ENCODE results near the gene CHMP3.

Gene CHMP3

DNA sequence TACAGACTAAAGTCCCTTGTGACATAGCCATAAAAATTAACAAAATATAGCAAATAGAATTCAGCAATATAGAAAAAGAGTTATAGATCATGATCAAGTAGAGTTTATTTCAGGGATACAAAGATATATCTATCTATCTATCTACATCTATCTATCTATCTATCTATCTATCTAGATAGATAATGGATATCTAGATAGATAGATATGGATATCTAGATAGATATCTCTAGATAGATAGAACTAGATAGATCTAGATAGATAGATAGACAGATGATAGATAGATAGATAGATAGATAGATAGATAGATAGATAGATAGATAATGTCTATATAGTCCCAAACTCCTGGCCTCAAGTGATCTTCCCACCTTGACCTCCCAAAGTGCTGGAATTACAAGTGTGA, 17.3 kb upstream of the CHMP3 start:
- Histone ChIP-seq H3K9ac (ENCODE audit: low read length) (no peak overlapping the region), H3K4me3 (ENCODE audit: low read depth, low read length) (no peak overlapping the region), H3K4me1 (ENCODE audit: control insufficient read depth, insufficient read depth, low read length) (no peaks in the 10 kb centered on the region), H3K36me3 (ENCODE audit: control insufficient read depth, insufficient read depth, low read length) (no peaks in the 10 kb centered on the region), H3K27me3 (ENCODE audit: control insufficient read depth, insufficient read depth, low read length) (peaks cover 6% of the 10 kb centered on the region; the same call in 1 of the 2 replicates), H3K27ac (ENCODE audit: low read depth, low read length) (no peak overlapping the region), H3K9me3 (ENCODE audit: control insufficient read depth, insufficient read depth, low read depth, low read length) (no peaks in the 10 kb centered on the region)

DNA sequence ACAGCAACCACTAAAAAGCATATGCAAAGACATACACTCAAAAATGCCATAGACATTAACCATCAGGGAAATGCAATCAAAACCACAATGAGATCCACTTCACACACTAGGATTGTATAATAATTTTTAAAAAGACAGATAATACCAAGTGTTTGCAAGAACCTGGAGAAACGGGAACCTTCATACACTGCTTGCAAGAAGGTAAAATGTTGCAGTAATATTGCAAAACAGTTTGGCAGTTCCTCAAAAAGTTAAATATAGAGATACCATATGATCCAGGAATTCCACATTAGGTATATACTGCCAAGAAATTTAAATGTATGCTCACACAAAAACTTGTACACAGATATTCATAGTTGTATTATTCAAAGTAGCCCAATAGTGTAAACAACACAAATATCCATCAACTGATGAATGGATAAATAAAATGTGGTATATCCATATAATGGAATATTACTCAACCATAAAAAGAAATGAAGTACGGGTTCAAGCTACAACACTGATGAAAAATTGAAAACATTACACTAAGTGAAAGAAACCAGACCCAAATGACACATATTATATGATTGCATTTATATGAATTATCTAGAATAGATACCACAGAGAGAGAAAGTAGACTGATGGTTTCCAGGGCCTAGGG, 14.7 kb upstream of the CHMP3 start:
- H3K27me3 ChIP-seq (ENCODE audit: control insufficient read depth, insufficient read depth, low read length) = no peaks in the 10 kb centered on the region
- H3K36me3 ChIP-seq (ENCODE audit: control insufficient read depth, insufficient read depth, low read length) = no peaks in the 10 kb centered on the region
- H3K27ac ChIP-seq (ENCODE audit: low read depth, low read length) = no peak overlapping the region
- no peak overlapping the region for H3K4me3 ChIP-seq (ENCODE audit: low read depth, low read length)
- no peaks in the 10 kb centered on the region for H3K9me3 ChIP-seq (ENCODE audit: control insufficient read depth, insufficient read depth, low read depth, low read length)
- no peak overlapping the region for H3K9ac ChIP-seq (ENCODE audit: low read length)
- no peaks in the 10 kb centered on the region for H3K4me1 ChIP-seq (ENCODE audit: control insufficient read depth, insufficient read depth, low read length)

DNA sequence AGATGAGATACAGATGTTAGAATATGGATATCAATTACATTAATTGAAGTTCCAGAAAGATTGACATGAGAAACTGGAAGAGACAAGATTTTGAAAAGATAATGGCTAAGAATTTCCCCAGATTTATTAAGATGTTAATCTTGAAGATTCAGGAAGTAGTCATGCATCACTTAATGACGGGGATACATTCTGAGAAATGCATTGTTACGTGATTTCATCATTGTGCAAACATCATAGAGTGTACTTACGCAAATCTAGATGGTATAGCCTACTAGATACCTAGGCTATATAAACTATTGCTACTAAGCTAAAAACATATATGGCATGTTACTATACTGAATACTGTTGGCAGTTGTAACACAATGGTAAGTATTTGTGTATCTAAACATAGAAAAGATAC, 6.8 kb upstream of the CHMP3 start:
- Histone ChIP-seq H3K27ac (ENCODE audit: low read depth, low read length) (no peak overlapping the region), H3K9ac (ENCODE audit: low read length) (no peak overlapping the region), H3K4me1 (ENCODE audit: control insufficient read depth, insufficient read depth, low read length) (no peaks in the 10 kb centered on the region), H3K4me3 (ENCODE audit: low read depth, low read length) (no peak overlapping the region), H3K36me3 (ENCODE audit: control insufficient read depth, insufficient read depth, low read length) (no peaks in the 10 kb centered on the region), H3K9me3 (ENCODE audit: control insufficient read depth, insufficient read depth, low read depth, low read length) (no peaks in the 10 kb centered on the region), H3K27me3 (ENCODE audit: control insufficient read depth, insufficient read depth, low read length) (peaks cover 4% of the 10 kb centered on the region; the same call in 1 of the 2 replicates)

DNA sequence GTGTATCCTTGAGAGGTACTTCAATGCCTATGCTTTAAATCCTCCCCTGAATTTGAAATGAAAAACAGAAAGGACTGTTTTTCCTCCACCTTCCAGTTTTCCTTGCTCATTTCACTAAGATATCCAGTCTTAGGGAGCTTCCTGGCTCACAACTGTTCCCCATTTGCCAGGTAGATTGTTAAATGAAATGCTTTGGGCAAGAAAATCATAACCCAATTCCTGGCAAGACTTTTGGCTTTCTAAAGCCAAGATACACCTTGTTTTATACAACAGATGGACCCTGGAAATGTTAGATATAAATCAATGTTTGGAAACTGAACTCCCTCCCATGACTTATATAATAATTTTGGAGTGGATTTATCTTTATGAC, 3.6 kb upstream of the CHMP3 start:
- H3K4me3 ChIP-seq (ENCODE audit: low read depth, low read length) = no peak overlapping the region
- H3K36me3 ChIP-seq (ENCODE audit: control insufficient read depth, insufficient read depth, low read length) = no peaks in the 10 kb centered on the region
- H3K9me3 ChIP-seq (ENCODE audit: control insufficient read depth, insufficient read depth, low read depth, low read length) = peaks cover 6% of the 10 kb centered on the region; the same call in 1 of the 2 replicates
- H3K4me1 ChIP-seq (ENCODE audit: control insufficient read depth, insufficient read depth, low read length) = peaks cover 7% of the 10 kb centered on the region; the same call in 1 of the 2 replicates
- peaks cover 4% of the 10 kb centered on the region; the same call in 1 of the 2 replicates for H3K27me3 ChIP-seq (ENCODE audit: control insufficient read depth, insufficient read depth, low read length)
- no peak overlapping the region for H3K27ac ChIP-seq (ENCODE audit: low read depth, low read length)
- no peak overlapping the region for H3K9ac ChIP-seq (ENCODE audit: low read length)

DNA sequence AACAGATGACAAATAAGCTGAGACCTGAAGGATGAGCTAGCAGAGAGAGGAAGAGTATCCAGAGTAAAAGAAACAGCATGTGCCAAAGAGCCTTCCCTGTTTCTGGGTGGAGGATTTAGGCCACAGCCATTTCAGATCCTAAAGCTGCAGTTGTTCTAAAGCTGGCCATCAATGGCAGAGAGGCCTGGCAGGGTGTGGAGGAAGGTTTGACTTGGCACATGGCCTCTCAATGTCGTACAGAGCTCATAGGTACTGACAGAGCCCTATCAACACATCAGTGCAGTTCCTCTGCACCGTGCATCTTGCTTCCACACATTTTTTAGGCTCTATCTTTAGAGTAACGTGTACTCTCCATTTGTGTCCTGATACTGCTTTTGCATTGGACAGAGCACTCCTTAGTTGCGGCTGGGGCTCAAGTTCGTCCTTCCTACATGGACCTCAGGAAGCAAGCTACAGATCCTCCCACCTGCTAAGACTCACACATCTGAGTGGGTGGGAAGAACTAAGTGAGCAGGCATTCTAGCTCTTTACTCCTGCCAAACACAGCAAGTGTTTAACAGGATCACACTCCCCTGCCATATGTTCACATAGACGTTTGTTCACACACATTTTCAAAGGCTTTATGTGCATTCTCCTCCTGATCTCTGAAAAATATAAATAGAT, 3.0 kb upstream of the CHMP3 start:
- Histone ChIP-seq H3K9ac (ENCODE audit: low read length) (no peak overlapping the region), H3K36me3 (ENCODE audit: control insufficient read depth, insufficient read depth, low read length) (no peaks in the 10 kb centered on the region), H3K4me1 (ENCODE audit: control insufficient read depth, insufficient read depth, low read length) (peaks cover 7% of the 10 kb centered on the region; the same call in 1 of the 2 replicates), H3K27ac (ENCODE audit: low read depth, low read length) (no peak overlapping the region), H3K4me3 (ENCODE audit: low read depth, low read length) (no peak overlapping the region), H3K27me3 (ENCODE audit: control insufficient read depth, insufficient read depth, low read length) (peaks cover 4% of the 10 kb centered on the region; the same call in 1 of the 2 replicates), H3K9me3 (ENCODE audit: control insufficient read depth, insufficient read depth, low read depth, low read length) (peaks cover 6% of the 10 kb centered on the region; the same call in 1 of the 2 replicates)

DNA sequence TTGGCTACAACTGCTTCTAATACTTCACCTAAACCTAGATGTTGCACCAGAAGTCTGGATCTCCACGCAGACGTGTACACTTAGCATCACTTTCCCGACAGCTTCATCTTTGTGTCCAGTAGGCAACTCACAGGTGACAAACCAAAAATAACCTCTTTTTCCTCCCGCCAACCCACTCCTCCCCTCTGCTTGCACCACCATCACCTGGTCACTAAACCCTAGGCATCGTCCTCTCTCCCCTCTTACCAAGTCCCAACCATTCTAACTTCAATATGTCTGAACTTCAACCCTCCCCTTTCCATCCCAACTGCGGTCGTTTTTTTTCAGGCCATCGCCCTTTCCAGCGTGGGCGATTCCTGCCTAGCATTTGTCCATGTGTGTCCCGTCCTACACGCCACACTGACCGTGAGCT, 413 bp upstream of the CHMP3 start:
- Histone ChIP-seq H3K4me3 (ENCODE audit: low read depth, low read length) (peak overlapping the region; percentile 90), H3K27ac (ENCODE audit: low read depth, low read length) (no peak overlapping the region), H3K4me1 (ENCODE audit: control insufficient read depth, insufficient read depth, low read length) (peaks cover 7% of the 10 kb centered on the region; the same call in 1 of the 2 replicates), H3K9ac (ENCODE audit: low read length) (no peak overlapping the region), H3K36me3 (ENCODE audit: control insufficient read depth, insufficient read depth, low read length) (no peaks in the 10 kb centered on the region), H3K27me3 (ENCODE audit: control insufficient read depth, insufficient read depth, low read length) (peaks cover 4% of the 10 kb centered on the region; the same call in 1 of the 2 replicates), H3K9me3 (ENCODE audit: control insufficient read depth, insufficient read depth, low read depth, low read length) (peaks cover 6% of the 10 kb centered on the region; the same call in 1 of the 2 replicates)

DNA sequence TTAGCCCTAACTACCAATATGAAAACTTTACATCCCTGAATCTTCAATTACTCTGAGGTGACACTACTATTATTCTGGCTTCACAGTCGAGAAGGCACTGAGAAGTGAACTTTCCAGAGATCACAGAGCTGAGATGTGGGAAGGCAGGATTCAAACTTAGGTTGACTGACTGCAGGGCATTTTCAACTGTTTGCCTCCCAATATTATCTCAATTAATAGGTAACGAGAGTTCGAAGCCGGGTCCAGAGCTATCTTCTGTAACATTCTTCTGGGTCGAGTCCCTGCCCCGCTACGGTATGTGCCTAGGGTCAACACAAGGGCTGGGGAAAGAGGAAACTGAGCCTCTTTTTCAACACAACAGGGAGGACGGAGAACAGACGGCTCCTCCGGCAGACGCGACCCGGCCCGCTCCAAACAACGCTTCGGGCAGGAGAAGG, 740 bp downstream of the CHMP3 start:
- H3K27me3 ChIP-seq (ENCODE audit: control insufficient read depth, insufficient read depth, low read length) = peaks cover 10% of the 10 kb centered on the region; the same call in 1 of the 2 replicates
- peaks cover 6% of the 10 kb centered on the region; the same call in 1 of the 2 replicates for H3K9me3 ChIP-seq (ENCODE audit: control insufficient read depth, insufficient read depth, low read depth, low read length)

DNA sequence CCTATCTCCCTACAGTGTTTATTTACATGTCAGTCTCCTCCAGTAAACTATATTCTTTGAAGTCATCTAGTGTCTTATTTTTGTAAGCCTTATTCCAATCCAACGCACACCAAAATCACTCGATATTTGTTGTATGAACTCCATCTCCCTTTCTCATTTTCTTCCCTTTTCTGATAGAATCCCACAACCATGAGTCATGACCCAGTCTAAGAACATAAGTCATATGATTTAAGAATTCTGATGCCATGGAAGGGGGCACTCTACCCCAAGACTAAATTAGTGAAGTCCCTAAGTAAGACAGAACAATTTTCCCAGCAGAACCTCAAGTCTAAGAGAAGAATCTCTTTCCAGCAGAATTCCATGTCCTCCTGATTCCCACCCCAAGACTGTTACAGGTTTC, 5.4 kb downstream of the CHMP3 start:
- Histone ChIP-seq H3K36me3 (ENCODE audit: control insufficient read depth, insufficient read depth, low read length) (no peaks in the 10 kb centered on the region), H3K27me3 (ENCODE audit: control insufficient read depth, insufficient read depth, low read length) (peaks cover 13% of the 10 kb centered on the region; the same call in 1 of the 2 replicates), H3K4me1 (ENCODE audit: control insufficient read depth, insufficient read depth, low read length) (peaks cover 4% of the 10 kb centered on the region; the same call in 1 of the 2 replicates), H3K4me3 (ENCODE audit: low read depth, low read length) (no peak overlapping the region), H3K27ac (ENCODE audit: low read depth, low read length) (no peak overlapping the region), H3K9ac (ENCODE audit: low read length) (no peak overlapping the region), H3K9me3 (ENCODE audit: control insufficient read depth, insufficient read depth, low read depth, low read length) (peaks cover 12% of the 10 kb centered on the region; the same call in 1 of the 2 replicates)

More for the DNA sequence above, 740 bp downstream of the CHMP3 start:
- H3K9ac ChIP-seq (ENCODE audit: low read length) = peak overlapping the region; percentile 99
- H3K27ac ChIP-seq (ENCODE audit: low read depth, low read length) = peak overlapping the region; percentile 99
- H3K4me3 ChIP-seq (ENCODE audit: low read depth, low read length) = peak overlapping the region; percentile 90
- H3K36me3 ChIP-seq (ENCODE audit: control insufficient read depth, insufficient read depth, low read length) = no peaks in the 10 kb centered on the region
- peaks cover 7% of the 10 kb centered on the region; the same call in 1 of the 2 replicates for H3K4me1 ChIP-seq (ENCODE audit: control insufficient read depth, insufficient read depth, low read length)

DNA sequence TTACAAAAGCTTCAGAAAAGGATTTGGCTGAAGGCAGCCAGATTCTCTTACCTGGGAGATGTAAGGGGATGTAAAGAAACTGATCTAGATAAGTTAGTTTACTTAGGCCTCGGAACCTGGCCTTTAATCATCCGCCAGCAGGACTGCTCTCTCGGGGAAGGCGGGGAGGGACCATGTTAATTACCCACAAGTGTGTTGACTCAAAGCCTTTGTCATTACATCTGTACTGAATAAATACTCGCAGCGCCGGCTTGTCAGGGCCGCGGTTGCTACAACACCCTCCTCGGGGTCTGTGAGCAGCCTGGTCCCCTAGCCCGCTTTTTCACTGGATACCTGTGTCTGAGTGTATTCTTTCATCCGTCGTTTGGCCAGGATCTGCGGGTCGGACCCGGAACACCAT, 6.7 kb downstream of the CHMP3 start:
- no peak overlapping the region for H3K4me3 ChIP-seq (ENCODE audit: low read depth, low read length)
- H3K27ac ChIP-seq (ENCODE audit: low read depth, low read length) = no peak overlapping the region
- no peaks in the 10 kb centered on the region for H3K36me3 ChIP-seq (ENCODE audit: control insufficient read depth, insufficient read depth, low read length)
- H3K27me3 ChIP-seq (ENCODE audit: control insufficient read depth, insufficient read depth, low read length) = peaks cover 13% of the 10 kb centered on the region; the same call in 1 of the 2 replicates
- no peak overlapping the region for H3K9ac ChIP-seq (ENCODE audit: low read length)
- peaks cover 25% of the 10 kb centered on the region for H3K9me3 ChIP-seq (ENCODE audit: control insufficient read depth, insufficient read depth, low read depth, low read length)
- H3K4me1 ChIP-seq (ENCODE audit: control insufficient read depth, insufficient read depth, low read length) = no peaks in the 10 kb centered on the region

DNA sequence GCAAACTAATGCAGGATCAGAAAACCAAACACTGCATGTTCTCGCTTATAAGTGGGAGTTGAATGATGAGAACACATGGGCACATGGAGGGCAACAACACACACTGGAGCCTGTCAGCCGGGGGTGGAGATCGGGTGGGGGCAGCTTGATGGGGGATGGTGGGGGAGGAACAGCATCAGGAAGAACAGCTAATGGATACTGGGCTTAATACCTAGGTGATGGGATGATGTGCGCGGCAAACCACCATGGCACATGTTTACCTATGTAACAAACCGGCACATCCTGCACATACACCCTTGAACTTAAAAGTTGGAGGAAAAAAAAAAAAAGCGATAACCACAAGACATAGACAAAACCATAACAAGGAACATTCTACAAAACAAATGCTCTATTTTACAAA, 10.4 kb downstream of the CHMP3 start:
- Histone ChIP-seq H3K27ac (ENCODE audit: low read depth, low read length) (no peak overlapping the region), H3K27me3 (ENCODE audit: control insufficient read depth, insufficient read depth, low read length) (peaks cover 11% of the 10 kb centered on the region; the same call in 1 of the 2 replicates), H3K36me3 (ENCODE audit: control insufficient read depth, insufficient read depth, low read length) (peaks cover 3% of the 10 kb centered on the region; the same call in 1 of the 2 replicates), H3K4me3 (ENCODE audit: low read depth, low read length) (no peak overlapping the region), H3K9ac (ENCODE audit: low read length) (no peak overlapping the region), H3K4me1 (ENCODE audit: control insufficient read depth, insufficient read depth, low read length) (no peaks in the 10 kb centered on the region), H3K9me3 (ENCODE audit: control insufficient read depth, insufficient read depth, low read depth, low read length) (peaks cover 51% of the 10 kb centered on the region)

Measured in HUES6 (cell line).